SK-N-SH treated with all-trans-retinoic acid at 6 μM for 48 hours (cell line): ENCODE measurements around the gene GNS.

Experiments used
- ARNTL ChIP-seq: fragments of 450-650 bp; formaldehyde crosslinking; IDR thresholded peaks from 2 replicates; pipeline ENCODE4 v1.5.0; 2020; ENCODE audit warnings: low read depth, mild to moderate bottlenecking, moderate library complexity, borderline replicate concordance
- BACH2 ChIP-seq: fragments of 250-450 bp; sonication (Bioruptor Pico); IDR thresholded peaks from 2 replicates; pipeline ENCODE4 v1.9.0; 2021; ENCODE audit warnings: mild to moderate bottlenecking, borderline replicate concordance
- GLIS3 ChIP-seq: fragments of 250-450 bp; sonication (Bioruptor Pico); IDR thresholded peaks from 2 replicates; pipeline ENCODE4 v1.5.0; 2020; ENCODE audit warnings: mild to moderate bottlenecking, moderate library complexity
- TOX ChIP-seq: fragments of 250-450 bp; sonication (Bioruptor Pico); IDR thresholded peaks from 2 replicates; pipeline ENCODE4 v1.8.0; 2021; ENCODE audit warnings: mild to moderate bottlenecking, moderate library complexity, borderline replicate concordance
- TSHZ2 ChIP-seq: fragments of 250-450 bp; sonication (Bioruptor Pico); IDR thresholded peaks from 2 replicates; pipeline ENCODE4 v1.5.0; 2020; ENCODE audit warnings: mild to moderate bottlenecking, moderate library complexity
- ZFP30 ChIP-seq: fragments of 450-650 bp; formaldehyde crosslinking; IDR thresholded peaks from 2 replicates; pipeline ENCODE4 v1.5.0; 2022; ENCODE audit warnings: mild to moderate bottlenecking, moderate library complexity
- ZNF70 ChIP-seq: fragments of 450-650 bp; formaldehyde crosslinking; IDR thresholded peaks from 2 replicates; pipeline ENCODE4 v1.5.0; 2020; ENCODE audit warnings: mild to moderate bottlenecking, moderate library complexity

- TF ChIP-seq ZFP30 (CRISPR knock-in tag) = no peak
- no peak for TF ChIP-seq TOX (CRISPR knock-in tag)
- TF ChIP-seq BACH2 = no peak
- no peak for TF ChIP-seq ZNF70
- TF ChIP-seq TSHZ2 (CRISPR knock-in tag) = no peak
- no peak for TF ChIP-seq ARNTL (CRISPR knock-in tag)
- no peak for TF ChIP-seq GLIS3 (CRISPR knock-in tag)
Observed at GRCh38 chr12:64745259-64745807, 13.9 kb downstream of the GNS start.
